Mammary epithelial cell (primary cell): ENCODE results near the gene PPP1R37.

Experiments used
- CTCF ChIP-seq, 2 donors: IDR thresholded peaks in 1 of 2; conservative IDR thresholded peaks in 1 of 2; 2 replicates each; pipeline ENCODE4 v1.5.1; 2011 to 2012; ENCODE audit warnings: inconsistent platforms in 2 of 2, low read length in 2 of 2, mild to moderate bottlenecking in 2 of 2, control low read depth in 1 of 2, low read depth in 1 of 2; ENCODE audit not compliant: insufficient read depth in 1 of 2; ENCODE audit errors: extremely low read depth in 1 of 2
- EZH2 ChIP-seq: IDR thresholded peaks from 2 replicates; pipeline ENCODE4 v1.6.1; 2012; ENCODE audit warnings: low read length, inconsistent platforms, borderline replicate concordance

GRCh38 chr19:45163156-45163555 is 70.2 kb downstream of the PPP1R37 start:
- no peak for TF ChIP-seq CTCF (conservative IDR thresholded peaks at IDR 0.05 in 1 of 2, IDR thresholded peaks at IDR 0.05 in 1 of 2; ENCODE audit: extremely low read depth in 1 of 2, insufficient read depth in 1 of 2, low read depth in 1 of 2, low read length in 2 of 2)
- no peak for TF ChIP-seq EZH2
